Sciatic nerve (tissue), 2 donors: ENCODE results near the gene ZSWIM5. TPM values are rescaled to one million over a fixed set of nuclear protein-coding genes. Genes with fewer than 3 reads are reported as not detected.
"Not testable (repeated sequence)": the region's sequence is repeated elsewhere in the genome, so short reads cannot be mapped to it uniquely, and the experiment has no call there.

Experiments used
- ATAC-seq: fragments of 200-7000 bp; cut with Tn5 transposase; one replicate; pipeline ENCODE4 v1.9.1; 2020; ENCODE audit warnings: mild to moderate bottlenecking, moderate library complexity
- DNase-seq: peaks from one replicate; pipeline ENCODE4 v3.0.0-alpha.2; 2020; ENCODE audit warnings: low spot score
- intact Hi-C: fragments of 100-400 bp; cut with DNase I; formaldehyde crosslinking; loops from one replicate; pipeline ENCODE4 v1.14.2; 2022
- total RNA-seq: library from RNA; stranded (reverse); fragmentation: NEBNext Ultra II Directional; extraction: Animal tissue kit (Norgen Biotek cat#: 25700); gene quantifications from one replicate; pipeline ENCODE4 v1.2.1, GENCODE V29; 2021
- donor health status: DM: no; HTN: no; CAD: no.
- donor health status: DM: no; HTN: no; CAD: no.

The ZSWIM5 gene
- total RNA-seq, 1 donor from 2014 or later, result 2.8 TPM

DNA sequence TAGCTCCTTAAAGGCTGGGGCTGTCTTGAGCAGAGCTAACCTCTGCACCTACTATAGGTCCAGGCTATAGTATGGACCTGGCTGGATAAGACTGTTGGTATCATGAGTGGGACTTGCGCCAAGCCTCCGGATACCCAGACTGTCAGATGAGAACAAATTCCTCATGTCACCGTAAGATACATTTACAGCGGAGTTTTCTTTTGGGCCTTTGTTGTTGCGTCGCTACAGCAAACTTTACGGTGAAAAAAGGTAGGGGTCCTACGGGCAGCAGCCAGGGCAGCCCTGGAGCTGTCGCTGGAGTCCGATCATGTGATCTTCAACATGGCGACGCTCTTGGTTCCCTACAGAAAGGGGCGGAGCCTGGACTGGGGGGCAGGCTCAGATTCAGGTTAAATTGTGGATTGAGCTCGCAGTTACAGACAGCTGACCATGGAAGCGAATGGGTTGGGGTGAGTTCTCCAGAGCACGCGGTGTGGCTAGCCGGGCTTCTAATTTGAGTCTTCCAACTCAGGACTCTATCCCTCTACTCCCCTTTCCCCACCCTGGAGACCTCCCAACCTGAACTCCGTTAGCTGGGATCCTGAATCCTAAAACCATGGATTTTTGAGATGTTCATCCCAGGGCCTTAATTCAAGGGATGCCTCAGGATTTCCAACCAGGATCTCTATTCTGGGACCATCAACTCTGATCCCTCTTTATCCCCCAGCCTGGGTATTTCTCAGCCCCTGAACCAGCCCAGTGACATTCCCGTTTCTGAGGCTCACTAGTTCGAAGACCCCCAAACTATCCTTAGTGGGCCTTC lies 194.4 kb downstream of the ZSWIM5 start, which contains the start of gene UROD:
TSS of gene UROD (plus strand) at position 418 of the 802 bp plus-strand sequence. CDS start at position 430, 12 bp downstream.
- intact Hi-C loops, result loop anchor here (2.0 to 10.0 kb wide), 3 partner anchors 173 to 873 kb away; partner anchors contain the start of gene TESK2
- DNase-seq (peak; percentile 94), ATAC-seq (peak; percentile 96)

DNA sequence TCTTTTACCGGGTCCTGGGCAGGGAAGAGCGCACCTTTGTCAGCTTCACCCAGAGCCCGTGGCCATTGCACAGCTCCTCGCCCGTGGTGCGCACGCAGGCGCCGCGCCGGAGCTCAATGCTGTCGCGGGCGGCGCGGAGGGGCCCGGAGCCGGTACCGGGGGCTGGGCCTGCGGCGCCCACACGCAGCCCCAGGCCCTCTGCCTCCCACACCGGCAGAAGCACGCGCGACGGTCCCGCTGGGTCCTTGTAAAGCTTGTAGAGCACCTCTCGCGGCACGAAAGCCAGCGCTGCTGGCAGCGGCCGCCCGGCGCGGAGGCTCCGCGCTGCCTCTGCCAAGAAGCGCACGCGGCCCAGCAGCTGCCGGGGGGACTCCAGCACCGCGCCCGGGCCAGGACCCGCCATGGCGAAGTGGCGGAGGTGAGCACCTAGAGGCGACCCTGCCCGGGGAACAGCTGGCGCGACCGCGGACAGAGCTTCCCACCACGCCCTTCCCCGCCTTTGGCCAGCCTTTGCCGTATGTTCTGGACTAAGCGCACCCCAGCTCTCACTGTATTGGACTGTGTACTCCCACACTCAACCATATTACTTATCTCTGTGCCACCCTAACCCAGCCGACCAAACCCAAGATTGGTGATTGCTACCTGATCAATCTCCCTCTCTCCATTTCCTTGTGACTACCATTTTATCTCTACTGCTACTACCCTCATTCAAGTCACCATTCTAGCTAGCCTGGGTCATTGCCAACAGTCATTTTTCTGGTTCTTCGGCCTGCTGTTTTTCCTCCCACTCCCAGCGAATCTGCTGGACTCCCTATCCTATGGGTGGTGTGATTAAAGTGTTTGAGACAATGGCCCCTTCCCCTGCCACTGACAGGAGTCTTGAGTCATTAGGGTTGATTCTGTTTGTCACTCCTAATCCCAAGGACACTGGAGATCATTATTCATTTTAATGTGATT lies 195.3 kb downstream of the ZSWIM5 start, which contains the start of gene HECTD3:
TSS of gene HECTD3 (minus strand) at position 470 of the 957 bp plus-strand sequence. CDS start at position 403, 67 bp downstream.
- peak; percentile 88 for DNase-seq
- ATAC-seq, result peak; percentile 89
- intact Hi-C loops, result loop anchor here (2.0 to 10.0 kb wide), 3 partner anchors 172 to 874 kb away; partner anchors contain the start of gene TESK2

DNA sequence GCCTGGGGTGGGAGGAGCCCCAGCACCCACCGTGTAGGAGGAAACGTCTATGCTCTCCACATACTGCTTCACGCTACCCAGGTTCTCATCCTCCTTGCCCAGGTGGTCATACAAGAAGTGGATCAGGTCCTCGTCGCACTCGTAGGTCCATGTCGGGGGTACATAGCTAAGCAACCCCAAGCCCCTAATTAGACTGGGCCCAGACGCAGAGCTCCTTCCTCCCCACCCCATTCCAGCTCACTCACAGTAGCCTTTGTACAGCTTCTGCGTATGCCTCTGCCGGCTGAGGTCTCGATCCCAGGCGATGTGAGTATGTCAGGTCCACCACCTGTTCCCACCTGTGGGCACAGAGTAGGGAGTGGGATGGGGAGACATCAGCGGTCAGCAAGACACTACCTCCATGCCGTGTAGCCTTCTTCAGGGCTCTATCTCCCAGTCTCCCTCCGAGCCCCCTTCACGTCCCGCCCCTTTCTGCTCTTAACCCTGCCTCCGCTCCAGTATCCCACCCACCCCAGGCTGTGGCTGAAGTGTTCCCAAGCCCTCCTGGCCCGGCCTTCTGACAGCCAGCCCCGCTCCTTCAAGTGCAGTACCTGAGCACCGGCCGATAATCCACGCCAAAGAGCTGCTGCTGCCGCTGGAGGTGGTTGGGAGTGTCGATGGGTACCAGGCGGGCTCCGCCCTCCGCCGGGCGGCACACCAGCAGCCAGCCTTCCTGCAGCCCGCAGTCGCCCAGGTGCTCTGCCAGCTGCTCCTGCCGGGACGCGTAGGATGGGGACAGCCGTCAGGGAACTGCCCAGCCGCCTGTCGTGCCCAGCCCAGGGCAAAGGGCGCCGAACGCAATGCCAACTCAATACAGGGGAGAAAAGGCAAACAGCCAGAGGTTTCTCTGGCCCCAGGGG lies 196.2 kb downstream of the ZSWIM5 start:
- ATAC-seq, result no peak
- intact Hi-C loops, result loop anchor here (2.0 to 10.0 kb wide), 3 partner anchors 171 to 875 kb away; partner anchors contain the start of gene TESK2
- no peak for DNase-seq

DNA sequence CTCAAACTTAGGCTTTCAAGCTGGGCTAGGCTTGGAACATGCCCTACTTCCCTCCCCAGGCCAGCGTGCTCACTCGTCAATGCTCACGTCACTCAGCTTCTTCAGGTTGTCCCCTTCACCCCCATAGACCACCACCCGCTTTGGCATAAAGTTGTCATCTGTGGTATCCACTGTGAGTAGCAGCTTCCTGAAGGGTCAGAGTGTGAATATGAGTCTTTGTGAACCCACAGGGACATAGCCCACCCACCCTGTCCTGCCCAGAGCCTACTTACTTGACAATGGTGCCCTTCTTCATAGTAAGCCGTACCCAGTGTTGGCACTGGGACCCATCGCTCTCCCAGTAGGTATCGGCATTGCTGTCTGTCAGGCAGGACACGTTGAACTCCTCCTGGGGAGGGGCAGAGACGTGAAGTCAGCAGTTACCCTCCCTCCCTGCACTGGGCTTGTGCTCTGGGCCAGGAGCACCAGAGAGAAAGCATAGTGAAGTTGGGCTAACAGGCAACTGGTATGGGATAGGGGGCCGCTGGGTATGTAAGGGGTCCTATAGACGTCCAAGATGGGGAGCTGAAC lies 197.0 kb downstream of the ZSWIM5 start:
- intact Hi-C loops, result no loop called here
- DNase-seq (no peak), ATAC-seq (no peak)

DNA sequence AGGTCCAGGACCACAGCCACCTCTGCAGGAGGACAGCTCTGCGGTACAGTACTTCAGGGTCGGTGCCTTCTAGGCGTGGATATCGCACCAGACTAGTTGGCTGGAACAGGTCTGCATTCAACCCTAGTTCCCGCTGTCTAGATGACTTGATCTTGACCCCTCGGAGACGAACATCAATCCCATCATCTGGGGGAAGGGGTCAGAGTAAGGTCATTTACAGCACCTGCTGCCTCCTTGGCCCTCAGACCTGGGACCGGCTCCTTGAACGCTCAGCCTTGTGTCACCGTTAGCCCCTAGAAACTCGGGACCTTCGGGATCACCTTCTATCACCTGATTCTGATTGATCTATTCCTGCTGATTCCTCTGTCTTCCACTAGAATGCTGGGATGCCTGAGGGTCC lies 197.9 kb downstream of the ZSWIM5 start:
- intact Hi-C loops, result no loop called here
- ATAC-seq (no peak), DNase-seq (no peak)

DNA sequence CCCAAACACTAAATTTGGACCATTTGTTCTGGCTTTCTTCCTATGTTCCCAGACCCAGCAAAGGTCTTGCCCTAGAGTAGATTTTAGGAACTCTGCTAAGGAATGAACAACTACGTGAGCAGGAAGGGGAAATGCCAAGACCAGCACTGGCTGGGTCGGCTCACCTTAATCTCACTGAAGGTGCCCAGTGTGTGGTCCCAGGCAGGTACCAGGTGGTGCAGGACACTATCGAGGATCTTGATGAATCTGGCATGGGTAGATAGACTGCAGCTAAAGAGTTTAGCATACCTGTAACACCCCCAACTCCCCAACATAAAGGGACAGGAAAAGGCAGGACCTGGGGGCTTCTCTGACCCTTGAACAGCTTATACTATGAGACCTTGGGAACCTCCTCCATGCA lies 198.3 kb downstream of the ZSWIM5 start:
- ATAC-seq (no peak), DNase-seq (no peak)
- intact Hi-C loops, result no loop called here

DNA sequence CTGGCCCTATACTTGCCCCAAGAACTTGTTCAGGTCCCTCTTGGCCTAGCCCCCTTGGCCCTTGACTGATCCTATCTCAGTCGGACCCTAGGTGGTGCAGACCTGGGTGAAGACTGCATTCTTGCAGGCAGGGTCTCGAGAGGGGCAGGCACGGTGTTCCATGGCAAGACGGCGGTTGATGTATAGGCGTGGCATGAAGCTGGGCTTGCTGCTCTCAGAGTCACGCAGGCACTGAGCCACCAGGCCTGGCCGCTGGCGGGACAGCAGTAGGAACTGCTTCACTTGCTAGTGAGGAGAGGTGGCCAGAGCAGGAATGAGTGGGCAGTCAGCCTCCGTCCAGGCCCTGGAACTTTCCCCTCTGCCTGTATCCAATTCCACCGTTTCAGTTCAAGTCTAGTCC lies 199.1 kb downstream of the ZSWIM5 start:
- no peak for ATAC-seq
- no peak for DNase-seq
- intact Hi-C loops, result no loop called here

DNA sequence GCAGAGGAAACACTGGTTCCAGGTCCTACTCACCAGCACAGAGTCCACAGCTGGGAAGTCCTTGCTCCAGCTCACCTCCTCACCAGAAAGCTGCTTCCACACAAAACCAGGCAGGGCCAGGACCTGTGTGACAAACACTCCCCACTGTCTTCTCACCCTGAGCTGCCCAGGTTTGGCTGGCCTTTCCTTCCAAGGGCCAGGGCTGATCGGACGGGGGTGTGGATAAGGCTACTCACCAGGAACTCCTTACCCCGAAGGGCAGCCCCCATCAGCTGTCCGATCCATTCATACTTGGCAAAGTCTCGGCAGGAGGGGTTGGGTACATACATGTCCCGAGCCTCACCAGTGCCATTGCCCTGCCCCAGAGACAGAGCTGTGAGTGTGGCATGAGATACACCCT lies 200.6 kb downstream of the ZSWIM5 start:
- DNase-seq (no peak), ATAC-seq (no peak)
- intact Hi-C loops, result no loop called here

DNA sequence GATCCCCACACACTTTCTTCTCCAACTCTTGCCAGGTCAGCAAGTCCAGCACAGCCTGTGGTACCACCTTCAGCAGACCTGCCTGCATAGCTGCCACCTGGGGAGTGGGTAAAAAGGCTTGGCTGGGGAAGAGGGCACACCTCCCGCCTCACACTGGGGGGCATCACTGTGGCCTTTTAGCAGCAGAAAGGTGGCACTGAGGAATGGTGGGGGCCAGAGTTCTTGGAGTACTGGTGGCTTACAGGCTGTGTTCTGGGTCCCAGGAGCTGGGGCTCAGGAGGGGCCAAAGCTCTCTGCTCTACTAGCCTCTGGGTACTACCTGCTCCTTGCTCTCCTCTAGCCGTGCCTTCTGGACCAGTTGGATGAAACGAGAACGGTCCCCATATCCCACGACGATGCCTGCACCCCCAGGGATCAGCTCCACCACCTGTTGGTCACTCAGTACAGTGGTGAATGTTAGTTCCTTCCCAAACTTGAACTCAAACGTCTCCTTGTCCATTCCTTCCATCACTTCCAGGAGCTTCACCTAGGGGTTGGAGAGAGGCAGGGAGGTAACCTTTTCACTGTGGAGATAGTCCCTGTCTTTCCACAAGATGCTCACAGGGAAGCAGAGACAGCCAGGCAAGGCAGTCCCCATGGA lies 202.0 kb downstream of the ZSWIM5 start:
- intact Hi-C loops, result no loop called here
- DNase-seq (no peak), ATAC-seq (no peak)

DNA sequence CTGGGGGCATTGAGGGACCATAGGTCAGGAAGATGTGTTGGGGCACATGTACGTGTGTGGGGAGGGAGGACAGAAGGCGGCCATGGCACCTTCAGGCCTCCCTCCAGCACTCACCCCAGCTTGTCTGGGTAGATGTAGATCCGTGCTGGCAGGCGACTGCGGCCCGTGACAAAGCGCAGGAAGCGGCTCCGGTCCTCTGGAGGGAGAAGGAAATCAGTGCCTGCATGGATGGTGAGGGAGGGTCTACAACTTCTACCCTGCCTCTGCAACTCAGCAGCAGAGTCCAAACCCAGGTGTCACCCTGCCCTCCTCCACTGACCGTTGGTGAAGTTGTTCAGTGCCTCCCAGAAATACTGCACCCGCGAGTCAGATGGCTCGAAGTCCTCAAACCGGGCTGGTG lies 202.7 kb downstream of the ZSWIM5 start:
- ATAC-seq (no peak), DNase-seq (no peak)
- intact Hi-C loops, result no loop called here

DNA sequence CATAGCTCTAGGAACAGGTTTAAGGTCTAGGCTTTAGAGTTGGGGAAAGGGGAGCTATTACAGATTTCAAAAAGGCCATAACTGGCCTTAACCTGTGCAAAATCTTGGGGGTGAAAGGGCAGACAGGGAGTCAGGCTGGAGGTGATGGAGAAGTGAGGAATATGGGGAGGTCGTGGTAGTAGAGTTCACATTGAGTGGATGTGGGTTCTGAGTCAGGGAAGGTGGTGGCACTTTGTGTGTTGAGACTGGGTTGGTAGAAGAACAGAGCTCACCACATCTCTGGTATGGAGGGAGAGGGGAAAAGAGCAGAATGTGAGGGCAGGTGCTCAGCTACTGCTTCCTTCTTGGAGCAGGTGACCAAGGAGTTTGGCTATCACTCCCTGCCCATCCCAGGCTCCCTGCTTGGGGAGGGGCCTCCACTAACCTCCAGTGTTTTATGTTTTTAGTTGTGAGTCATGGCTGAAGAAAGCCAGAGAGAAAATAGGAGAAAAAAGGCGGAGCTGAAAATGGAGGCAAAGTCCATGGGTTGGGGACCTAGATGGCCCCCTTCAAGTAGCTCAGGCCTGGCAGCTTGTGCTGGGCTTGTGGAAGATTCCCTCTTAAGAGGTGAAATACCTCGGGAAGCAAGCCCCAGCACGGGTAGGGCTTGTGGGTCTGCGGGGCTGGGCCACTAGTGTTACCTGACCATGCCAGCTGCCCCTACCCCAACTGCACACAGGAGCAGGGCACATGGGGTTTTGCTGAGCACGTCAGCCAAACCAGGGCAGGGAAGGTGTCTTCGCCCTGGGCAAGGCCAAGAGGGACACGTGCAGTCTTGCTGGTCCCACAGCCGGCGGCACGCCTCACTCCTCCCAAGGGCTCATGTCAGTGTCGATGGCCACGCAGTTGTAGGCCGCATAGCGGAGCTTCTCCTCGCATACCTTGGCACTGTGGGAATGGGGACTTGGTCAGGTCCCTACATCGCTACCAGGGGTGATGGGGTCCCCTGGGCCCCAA lies 203.5 kb downstream of the ZSWIM5 start:
- DNase-seq (no peak), ATAC-seq (no peak)
- intact Hi-C loops, result no loop called here

DNA sequence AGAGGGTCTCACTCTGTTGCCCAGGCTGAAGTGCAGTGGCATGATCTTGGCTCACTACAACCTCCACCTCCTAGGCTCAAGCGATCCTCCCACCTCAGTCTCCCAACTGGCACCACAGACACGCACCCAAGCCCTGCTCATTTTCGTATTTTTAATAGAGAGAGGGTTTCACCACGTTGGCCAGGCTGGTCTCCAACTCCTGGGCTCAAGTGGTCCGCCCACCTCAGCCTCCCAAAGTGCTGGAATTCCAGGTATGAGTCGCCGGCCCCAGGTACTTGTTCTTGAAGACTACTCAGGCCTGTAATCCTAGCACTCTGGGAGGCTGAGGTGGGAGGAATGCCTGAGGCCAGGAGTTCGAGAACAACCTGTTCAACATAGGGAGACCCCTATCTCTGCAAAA lies 204.8 kb downstream of the ZSWIM5 start:
- DNase-seq, intact Hi-C loops, ATAC-seq: not testable (repeated sequence)

DNA sequence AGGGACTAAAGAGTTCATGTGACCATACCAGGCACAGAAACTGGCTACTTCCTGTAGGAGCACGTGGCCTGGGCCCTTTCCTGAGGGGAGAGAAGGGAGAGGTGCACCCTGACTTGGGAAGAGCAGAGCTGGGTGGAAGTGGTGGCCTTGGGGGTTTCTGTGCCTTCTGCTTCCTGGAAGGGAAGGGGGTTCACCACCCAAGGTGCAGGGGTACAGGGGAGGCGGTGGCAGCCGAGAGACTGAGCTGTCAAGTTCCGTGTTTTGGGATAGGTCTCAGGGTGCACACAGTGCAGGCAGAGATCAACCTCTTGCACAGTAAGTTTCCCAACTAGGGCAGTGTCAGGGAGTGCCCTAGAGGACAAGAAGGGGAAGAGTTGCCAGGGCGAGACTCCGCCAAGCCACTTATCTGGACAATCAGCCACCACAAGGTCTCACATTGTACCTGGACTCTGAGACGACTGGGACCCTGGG lies 205.4 kb downstream of the ZSWIM5 start:
- DNase-seq, result no peak
- ATAC-seq, result peak; percentile 75
- intact Hi-C loops, result no loop called here

DNA sequence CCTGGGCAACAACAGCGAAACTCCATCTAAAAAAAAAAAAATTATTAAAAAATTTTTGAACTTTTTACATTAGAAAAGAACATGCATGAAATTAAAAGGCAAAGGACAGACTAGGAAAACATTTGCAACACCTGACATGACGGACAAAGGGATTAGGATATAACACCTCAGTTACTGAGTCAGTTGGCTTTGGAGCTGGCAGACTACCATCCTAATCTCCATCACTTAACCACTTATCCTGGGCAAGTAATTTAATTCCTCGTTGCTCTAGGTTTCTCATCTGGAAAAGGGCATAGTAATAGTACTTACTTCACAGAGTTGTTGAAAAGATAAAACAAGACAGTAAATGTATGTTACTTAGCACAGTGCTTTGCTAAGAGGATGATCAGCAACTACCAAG lies 207.2 kb downstream of the ZSWIM5 start:
- intact Hi-C loops, result no loop called here
- no peak for DNase-seq
- no peak for ATAC-seq

DNA sequence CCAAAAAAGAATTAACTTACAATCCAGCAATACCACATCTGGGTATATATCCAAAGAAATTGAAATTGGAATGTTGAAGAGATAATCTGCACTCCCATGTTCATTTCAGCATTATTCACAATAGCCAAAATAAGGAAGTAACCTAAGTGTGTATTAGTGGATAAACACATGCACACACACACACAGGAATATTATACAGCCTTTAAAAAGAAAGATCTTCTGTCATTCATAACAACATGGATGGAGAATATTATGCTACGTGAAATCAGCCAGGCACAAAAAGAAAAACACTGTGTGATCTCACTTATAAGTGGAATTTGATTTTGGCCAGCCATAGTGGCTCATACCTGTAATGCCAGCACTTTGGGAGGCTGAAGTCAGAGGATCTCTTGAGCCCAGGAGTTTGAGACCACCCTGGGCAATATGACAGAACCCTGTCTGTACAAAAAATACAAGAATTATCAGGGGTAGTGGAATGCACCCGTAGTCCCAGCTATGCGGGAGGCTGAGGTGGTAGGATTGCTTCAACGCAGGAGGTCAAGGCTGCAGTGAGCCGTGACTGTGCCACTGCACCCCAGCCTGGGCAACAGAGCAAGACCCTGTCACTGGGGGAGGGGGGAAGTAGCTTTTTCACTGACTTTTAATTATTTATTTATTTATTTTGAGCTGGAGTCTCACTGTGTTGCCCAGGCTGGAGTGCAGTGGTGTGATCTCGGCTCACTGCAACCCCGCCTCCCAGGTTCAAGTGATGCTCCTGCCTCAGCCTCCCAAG lies 210.8 kb downstream of the ZSWIM5 start:
- intact Hi-C loops, result no loop called here
- DNase-seq (no peak), ATAC-seq (no peak)
